ENCODE data around the gene PROZ. TPM values are rescaled to one million over a fixed set of nuclear protein-coding genes. Genes with fewer than 3 reads are reported as not detected.

The PROZ gene
- total and polyA plus RNA-seq, 9 of the 15 experiments (the other 6 are each of a cell fraction or from before 2014, with no cell fraction given), result not detected

DNA sequence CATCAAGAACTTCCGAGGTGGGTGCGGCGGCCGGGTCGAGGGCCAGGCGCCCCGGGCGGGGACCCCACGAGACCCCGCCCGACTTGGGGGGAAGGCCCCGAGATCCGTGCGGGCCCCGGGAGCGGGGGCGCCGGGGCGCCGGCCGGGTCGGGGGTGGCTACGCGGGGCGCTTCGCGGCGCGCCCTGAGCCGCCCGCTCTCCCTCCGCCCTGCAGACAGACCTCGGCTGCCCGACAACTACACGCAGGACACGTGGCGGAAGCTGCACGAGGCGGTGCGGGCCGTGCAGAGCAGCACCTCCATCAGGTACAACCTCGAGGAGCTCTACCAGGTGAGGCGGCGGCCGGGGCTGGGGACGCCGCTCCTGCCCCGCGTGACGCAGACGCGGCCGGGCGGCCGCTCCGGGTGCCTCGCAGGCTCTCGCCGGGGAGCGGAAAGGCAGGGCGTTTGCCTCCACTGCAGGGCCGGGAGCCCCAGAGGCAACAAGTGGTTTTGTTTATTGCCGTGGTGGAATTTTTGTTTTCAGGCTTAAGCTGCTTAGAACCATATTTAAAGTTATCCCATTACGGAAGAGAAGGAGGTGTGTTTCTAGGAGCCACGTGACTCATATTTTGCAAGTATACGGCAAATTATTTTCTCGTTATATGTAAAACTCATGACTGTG is 51.4 kb downstream of the PROZ start:
- CTCF ChIA-PET (ENCODE audit: low intra/inter-chr PET ratio), result interaction anchor here (0.6 kb wide), 1 partner anchor 88 kb away, joined by 3 read pairs; no protein-coding TSS in a partner anchor
- peak; percentile 59 for TF ChIP-seq CTBP1 (IDR thresholded peaks at IDR 0.05; ENCODE audit: borderline replicate concordance)
- TF ChIP-seq TOE1 (IDR thresholded peaks at IDR 0.05; ENCODE audit: borderline replicate concordance), result peak; percentile 67; the same call in 1 of the 2 replicates
- no peak for TF ChIP-seq TOE1 (CRISPR knock-in tag; IDR thresholded peaks at IDR 0.05; ENCODE audit: borderline replicate concordance, low read depth)
- TF ChIP-seq, protein P1, sequence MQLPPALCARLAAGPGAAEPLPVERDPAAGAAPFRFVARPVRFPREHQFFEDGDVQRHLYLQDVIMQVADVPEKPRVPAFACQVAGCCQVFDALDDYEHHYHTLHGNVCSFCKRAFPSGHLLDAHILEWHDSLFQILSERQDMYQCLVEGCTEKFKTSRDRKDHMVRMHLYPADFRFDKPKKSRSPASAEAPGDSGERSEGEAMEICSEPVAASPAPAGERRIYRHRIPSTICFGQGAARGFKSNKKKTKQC (CRISPR knock-in tag; IDR thresholded peaks at IDR 0.05), result peak; percentile 40; the same call in 1 of the 2 replicates
- no peak for TF ChIP-seq MED1 (CRISPR knock-in tag; IDR thresholded peaks at IDR 0.05; ENCODE audit: borderline replicate concordance)
- TF ChIP-seq MTA3 (IDR thresholded peaks at IDR 0.05; ENCODE audit: borderline replicate concordance), result no peak
- TF ChIP-seq ZBTB1 (CRISPR knock-in tag; IDR thresholded peaks at IDR 0.05; ENCODE audit: borderline replicate concordance, low read depth), result peak; percentile 41; the same call in 1 of the 2 replicates
- TF ChIP-seq RBFOX2 (IDR thresholded peaks at IDR 0.05; ENCODE audit: low read depth, low read length), result peak; percentile 60
- TF ChIP-seq RB1 (IDR thresholded peaks at IDR 0.05; ENCODE audit: low read depth), result no peak
- no peak for TF ChIP-seq IFI16 (CRISPR knock-in tag; IDR thresholded peaks at IDR 0.05)
- no peak for TF ChIP-seq ATF1 (CRISPR knock-in tag; IDR thresholded peaks at IDR 0.05)
- TF ChIP-seq ATF1 (tag; IDR thresholded peaks at IDR 0.05), result peak; percentile 51
- TF ChIP-seq, protein P2, sequence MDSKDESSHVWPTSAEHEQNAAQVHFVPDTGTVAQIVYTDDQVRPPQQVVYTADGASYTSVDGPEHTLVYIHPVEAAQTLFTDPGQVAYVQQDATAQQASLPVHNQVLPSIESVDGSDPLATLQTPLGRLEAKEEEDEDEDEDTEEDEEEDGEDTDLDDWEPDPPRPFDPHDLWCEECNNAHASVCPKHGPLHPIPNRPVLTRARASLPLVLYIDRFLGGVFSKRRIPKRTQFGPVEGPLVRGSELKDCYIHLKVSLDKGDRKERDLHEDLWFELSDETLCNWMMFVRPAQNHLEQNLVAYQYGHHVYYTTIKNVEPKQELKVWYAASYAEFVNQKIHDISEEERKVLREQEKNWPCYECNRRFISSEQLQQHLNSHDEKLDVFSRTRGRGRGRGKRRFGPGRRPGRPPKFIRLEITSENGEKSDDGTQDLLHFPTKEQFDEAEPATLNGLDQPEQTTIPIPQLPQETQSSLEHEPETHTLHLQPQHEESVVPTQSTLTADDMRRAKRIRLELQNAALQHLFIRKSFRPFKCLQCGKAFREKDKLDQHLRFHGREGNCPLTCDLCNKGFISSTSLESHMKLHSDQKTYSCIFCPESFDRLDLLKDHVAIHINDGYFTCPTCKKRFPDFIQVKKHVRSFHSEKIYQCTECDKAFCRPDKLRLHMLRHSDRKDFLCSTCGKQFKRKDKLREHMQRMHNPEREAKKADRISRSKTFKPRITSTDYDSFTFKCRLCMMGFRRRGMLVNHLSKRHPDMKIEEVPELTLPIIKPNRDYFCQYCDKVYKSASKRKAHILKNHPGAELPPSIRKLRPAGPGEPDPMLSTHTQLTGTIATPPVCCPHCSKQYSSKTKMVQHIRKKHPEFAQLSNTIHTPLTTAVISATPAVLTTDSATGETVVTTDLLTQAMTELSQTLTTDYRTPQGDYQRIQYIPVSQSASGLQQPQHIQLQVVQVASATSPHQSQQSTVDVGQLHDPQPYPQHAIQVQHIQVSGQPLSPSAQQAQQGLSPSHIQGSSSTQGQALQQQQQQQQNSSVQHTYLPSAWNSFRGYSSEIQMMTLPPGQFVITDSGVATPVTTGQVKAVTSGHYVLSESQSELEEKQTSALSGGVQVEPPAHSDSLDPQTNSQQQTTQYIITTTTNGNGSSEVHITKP (IDR thresholded peaks at IDR 0.05; ENCODE audit: partially characterized antibody), result no peak
- TF ChIP-seq HDAC1 (IDR thresholded peaks at IDR 0.05), result peak in 1 of 2 experiments; percentile 48; a peak in 2 of 4 replicates
- 0 out of 2 replicates have a peak, but pooled peaks have one; percentile 10 for TF ChIP-seq CBFA2T2 (conservative IDR thresholded peaks at IDR 0.05)
- TF ChIP-seq SIN3A (IDR thresholded peaks at IDR 0.05; ENCODE audit: borderline replicate concordance in 2 of 2, control insufficient read depth in 1 of 2, low read depth in 2 of 2, low read length in 2 of 2), result peak in 1 of 2 experiments; percentile 54; a peak in 1 of 4 replicates

More for the DNA sequence above, 51.4 kb downstream of the PROZ start:
- BruUV-seq (replicated peaks), result no TSS peak
- WGBS (ENCODE audit: insufficient coverage, low coverage, missing lambda C conversion rate), result under 1% methylated on average over 30 of the region's 67 CpGs
- peaks cover 23 to 34% of the 10 kb centered on the region in 2 experiments; a peak in 4 of 5 replicates for H3K4me1 ChIP-seq (replicated peaks in 1 of 2; ENCODE audit: control insufficient read depth in 2 of 2, insufficient read depth in 2 of 2, low read length in 2 of 2)
- DNase-seq (ENCODE audit: extremely low read depth in 1 of 4, low spot score in 3 of 4) (peak; percentile 21 to 60 (median 57)), ATAC-seq (peak; percentile 17), FAIRE-seq (peak; percentile 65)
- in situ Hi-C loops (cut with MboI) (no loop called here), intact Hi-C loops (cut with micrococcal nuclease) (loop anchor here (10.0 kb wide), 1 partner anchor 185 kb away; no protein-coding TSS in a partner anchor)
- H3K9ac ChIP-seq (ENCODE audit: insufficient read depth in 1 of 2, low read depth in 2 of 2, low read length in 2 of 2), result peak overlapping the region; percentile 82 to 95
- no peaks in the 10 kb centered on the region for H3K27me3 ChIP-seq (ENCODE audit: control insufficient read depth in 2 of 2, insufficient read depth in 2 of 2, low read length in 2 of 2)
- peak overlapping the region; percentile 1; the same call in 1 of the 2 replicates for H2AFZ ChIP-seq (ENCODE audit: low read depth, low read length)
- H3K9me3 ChIP-seq (replicated peaks; ENCODE audit: control insufficient read depth, insufficient read depth, low read depth, low read length), result no peaks in the 10 kb centered on the region
- peaks cover 66% of the 10 kb centered on the region for H3K36me3 ChIP-seq (ENCODE audit: control insufficient read depth, insufficient read depth, low read length)
- POLR2A ChIA-PET, result interaction anchor here (0.6 to 1.7 kb wide), 3 partner anchors 10 to 1037 kb away, joined by 3 to 11 read pairs (median 3); no protein-coding TSS in a partner anchor
- peaks cover 7% of the 10 kb centered on the region; the same call in 1 of the 2 replicates for H4K20me1 ChIP-seq (replicated peaks; ENCODE audit: control insufficient read depth, insufficient read depth, low read length)
- peak overlapping the region; percentile 95 for H3K4me3 ChIP-seq
- H3K9me1 ChIP-seq (ENCODE audit: control insufficient read depth, insufficient read depth, low read length), result peaks cover under 1% of the 10 kb centered on the region
- peak overlapping the region; percentile 92 for H3K27ac ChIP-seq (ENCODE audit: extremely low read depth, low read depth, low read length)
- peaks cover 97% of the 10 kb centered on the region for H3K79me2 ChIP-seq (ENCODE audit: control insufficient read depth, insufficient read depth, low read length)
- peak overlapping the region; percentile 74 for H3K4me2 ChIP-seq (ENCODE audit: insufficient read depth, low read length)

Measured in K562 (cell line).